ENCODE measurements around the gene LAPTM5. TPM values are rescaled to one million over a fixed set of nuclear protein-coding genes. Genes with fewer than 3 reads are reported as not detected.
"Not testable (repeated sequence)": the region's sequence is repeated elsewhere in the genome, so short reads cannot be mapped to it uniquely, and the experiment has no call there.

LAPTM5 gene
- total RNA-seq, 2 experiments from 2014 or later, result 326 to 386 TPM

DNA sequence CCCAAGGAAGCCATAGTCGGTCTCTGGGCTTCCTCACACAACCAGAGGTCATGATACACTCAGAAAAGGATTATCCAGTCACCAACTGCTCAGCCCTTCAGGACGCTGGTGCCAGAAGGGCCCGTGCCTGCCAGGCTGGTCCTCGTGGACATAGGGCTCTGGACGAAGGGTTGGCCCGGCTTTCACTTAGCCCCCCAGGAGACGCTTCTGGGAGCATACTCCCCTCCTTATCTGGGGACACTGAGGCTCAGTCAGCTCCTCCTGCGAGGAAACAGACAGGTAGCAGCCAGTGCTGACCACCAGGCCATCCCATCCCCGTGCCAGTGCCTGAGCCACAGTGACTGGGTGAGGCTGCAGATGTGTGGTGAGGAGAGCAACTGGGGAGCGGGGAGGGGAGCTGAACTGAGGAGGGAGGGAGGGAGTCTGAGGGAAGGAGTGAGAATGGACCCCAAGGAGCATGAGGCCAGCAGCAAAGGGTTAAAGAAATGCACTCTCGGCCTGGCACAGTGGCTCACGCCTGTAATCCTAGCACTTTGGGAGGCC is 17.9 kb upstream of the LAPTM5 start:
- Mint-ChIP-seq H3K9me3 (ENCODE audit: low read depth) (no peaks in the 10 kb centered on the region), H3K27me3 (peaks cover 5% of the 10 kb centered on the region), H3K27ac (no peak overlapping the region), H3K36me3 (no peaks in the 10 kb centered on the region), H3K4me3 (no peak overlapping the region), H3K4me1 (peaks cover 7% of the 10 kb centered on the region)
- DNase-seq (no peak), ATAC-seq (no peak)
- CTCF ChIA-PET, result interaction anchor here (17.6 to 20.0 kb wide), 2 partner anchors 20 to 52 kb away, joined by 438 to 759 read pairs; partner anchors contain the start of genes LAPTM5 and MATN1

DNA sequence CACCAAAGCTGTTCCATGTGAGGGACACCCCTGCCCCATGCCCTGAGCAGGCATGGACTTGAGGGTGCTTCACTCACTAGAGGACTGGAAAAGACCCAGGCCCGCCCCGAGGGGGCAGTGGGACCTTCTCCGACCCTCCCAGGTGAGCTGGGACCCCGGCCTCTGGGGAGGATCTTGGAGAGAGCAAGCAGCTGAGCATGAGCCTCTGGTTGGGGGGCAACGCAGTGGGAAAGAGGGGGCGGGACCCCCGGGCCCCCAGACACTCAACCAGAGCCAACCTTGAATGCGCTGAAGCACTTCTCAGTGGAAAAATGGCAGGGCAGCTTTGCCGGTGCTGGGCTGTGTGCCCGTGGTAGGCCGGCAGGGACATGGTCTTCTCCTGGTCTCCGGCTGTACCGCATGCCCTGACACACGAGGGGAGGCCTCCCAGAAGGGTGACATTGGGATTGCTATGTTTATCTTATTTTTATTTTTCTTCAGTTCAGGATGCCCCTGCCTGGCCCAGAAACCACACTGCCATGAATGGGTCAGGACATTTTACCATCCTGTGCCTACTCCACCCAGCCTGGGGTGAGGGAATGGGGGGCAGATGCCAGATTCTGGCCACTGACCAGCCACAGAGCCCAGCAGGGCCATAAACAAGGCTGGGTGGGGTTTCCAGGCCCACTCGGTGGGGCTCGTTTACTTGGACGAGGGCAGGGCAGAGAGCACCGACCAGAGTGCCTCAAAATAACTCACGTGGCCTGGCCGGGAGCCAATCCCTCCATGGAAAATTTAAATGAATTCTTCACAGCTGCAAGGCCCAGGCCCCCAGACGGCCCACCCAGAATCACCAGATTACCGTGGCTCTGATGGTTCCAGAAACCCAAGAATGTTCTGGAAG is 17.2 kb upstream of the LAPTM5 start:
- Mint-ChIP-seq H3K4me3 (no peak overlapping the region), H3K27ac (no peak overlapping the region), H3K27me3 (peaks cover 4% of the 10 kb centered on the region), H3K36me3 (no peaks in the 10 kb centered on the region), H3K9me3 (ENCODE audit: low read depth) (no peaks in the 10 kb centered on the region), H3K4me1 (peaks cover 7% of the 10 kb centered on the region)
- ATAC-seq (no peak), DNase-seq (no peak)
- CTCF ChIA-PET, result interaction anchor here (0.7 to 20.0 kb wide), 3 partner anchors 10 to 51 kb away, joined by 3 to 759 read pairs (median 438); partner anchors contain the start of genes LAPTM5 and MATN1

DNA sequence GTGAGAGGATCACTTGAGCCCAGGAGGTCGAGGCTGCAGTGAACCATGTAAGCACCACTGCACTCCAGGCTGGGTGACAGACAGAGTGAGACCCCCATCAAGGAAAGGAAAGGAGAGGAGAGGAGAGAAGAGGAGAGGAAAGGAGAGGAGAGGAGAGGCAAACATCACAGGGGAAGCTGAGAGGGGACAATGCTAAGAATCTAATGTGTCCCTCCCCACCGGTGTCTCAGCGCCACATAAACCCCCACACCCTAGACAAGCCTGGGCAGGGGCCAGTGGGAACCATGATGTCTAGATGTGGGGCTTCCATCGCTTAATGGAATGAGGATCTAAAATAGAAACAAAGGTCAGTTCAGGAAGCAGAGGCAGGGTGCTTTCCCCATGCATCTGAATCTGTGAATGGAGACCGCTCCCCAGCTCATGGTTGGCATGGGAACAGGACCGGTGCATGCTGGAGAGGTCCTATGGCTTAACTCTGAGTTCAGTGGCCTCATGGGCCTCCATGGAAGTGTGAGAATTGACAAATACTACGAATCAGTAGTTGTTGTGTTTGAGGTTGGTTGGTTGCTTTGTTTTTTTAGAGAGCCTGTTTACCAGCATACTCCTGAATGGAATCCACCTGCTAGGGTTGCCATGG is 16.3 kb upstream of the LAPTM5 start:
- CTCF ChIA-PET, result interaction anchor here (0.7 to 20.0 kb wide), 3 partner anchors 11 to 50 kb away, joined by 3 to 759 read pairs (median 438); partner anchors contain the start of genes LAPTM5 and MATN1
- H3K4me1 Mint-ChIP-seq, result peaks cover under 1% of the 10 kb centered on the region
- no peak for ATAC-seq
- no peak overlapping the region for H3K27ac Mint-ChIP-seq
- H3K4me3 Mint-ChIP-seq, result no peak overlapping the region
- peaks cover 4% of the 10 kb centered on the region for H3K27me3 Mint-ChIP-seq
- DNase-seq, result no peak
- H3K36me3 Mint-ChIP-seq, result no peaks in the 10 kb centered on the region
- no peaks in the 10 kb centered on the region for H3K9me3 Mint-ChIP-seq (ENCODE audit: low read depth)

DNA sequence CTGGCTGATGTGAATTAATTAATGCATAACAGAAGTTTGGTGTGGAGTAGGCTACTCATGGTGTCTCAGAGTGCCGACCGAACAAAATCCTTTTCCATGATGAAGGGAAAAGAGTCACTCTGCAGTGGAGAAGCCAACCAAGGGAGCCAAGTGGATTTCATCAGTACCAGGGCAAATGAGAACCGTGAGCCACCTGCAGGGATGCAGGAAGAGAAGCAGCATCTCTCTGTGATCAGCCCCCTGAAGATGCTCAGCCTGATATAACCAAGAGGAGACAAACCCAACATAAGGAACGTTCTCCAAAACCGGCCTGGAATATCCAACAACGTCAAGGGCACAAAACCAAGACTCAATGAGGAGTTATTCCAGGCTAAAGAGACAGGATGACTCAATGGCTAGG is 13.4 kb upstream of the LAPTM5 start:
- H3K27me3 Mint-ChIP-seq, result no peaks in the 10 kb centered on the region
- no peaks in the 10 kb centered on the region for H3K9me3 Mint-ChIP-seq (ENCODE audit: low read depth)
- DNase-seq, result no peak

DNA sequence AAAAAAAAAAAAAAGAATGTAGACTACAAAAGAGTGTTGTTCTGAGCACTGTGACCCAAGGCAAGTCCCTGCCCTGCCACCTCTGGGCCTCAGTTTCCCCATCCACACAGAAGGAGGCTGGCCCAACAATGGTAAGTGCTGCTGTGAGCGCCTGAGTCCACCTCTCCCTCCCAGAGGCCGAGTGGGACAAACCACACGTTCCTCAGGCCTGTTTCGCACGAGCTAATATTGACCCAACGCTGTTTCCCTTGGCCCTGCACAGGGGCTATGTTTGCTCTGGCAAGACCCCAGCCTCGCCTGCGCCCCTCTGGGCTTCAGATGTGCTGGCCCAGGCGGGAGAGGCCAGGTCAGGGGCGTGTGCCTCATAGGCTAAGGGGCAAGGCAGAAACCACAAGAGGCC is 12.6 kb upstream of the LAPTM5 start:
- H3K27me3 Mint-ChIP-seq, result no peaks in the 10 kb centered on the region
- ATAC-seq (no peak), DNase-seq (no peak)
- H3K4me1 Mint-ChIP-seq, result peaks cover 15% of the 10 kb centered on the region
- no peak overlapping the region for H3K27ac Mint-ChIP-seq
- no peak overlapping the region for H3K4me3 Mint-ChIP-seq
- no peaks in the 10 kb centered on the region for H3K9me3 Mint-ChIP-seq (ENCODE audit: low read depth)
- no peaks in the 10 kb centered on the region for H3K36me3 Mint-ChIP-seq
- CTCF ChIA-PET, result interaction anchor here (0.6 to 30.3 kb wide), 3 partner anchors 10 to 52 kb away, joined by 3 to 438 read pairs (median 3); no protein-coding TSS in a partner anchor

More for the DNA sequence above, 13.4 kb upstream of the LAPTM5 start:
- H3K4me1 Mint-ChIP-seq, result peaks cover 8% of the 10 kb centered on the region
- no peak overlapping the region for H3K4me3 Mint-ChIP-seq
- no peak overlapping the region for H3K27ac Mint-ChIP-seq
- no peak for ATAC-seq
- no peaks in the 10 kb centered on the region for H3K36me3 Mint-ChIP-seq
- CTCF ChIA-PET, result interaction anchor here (0.6 to 17.6 kb wide), 2 partner anchors 9 to 16 kb away, joined by 3 to 438 read pairs; partner anchors contain the start of gene LAPTM5

DNA sequence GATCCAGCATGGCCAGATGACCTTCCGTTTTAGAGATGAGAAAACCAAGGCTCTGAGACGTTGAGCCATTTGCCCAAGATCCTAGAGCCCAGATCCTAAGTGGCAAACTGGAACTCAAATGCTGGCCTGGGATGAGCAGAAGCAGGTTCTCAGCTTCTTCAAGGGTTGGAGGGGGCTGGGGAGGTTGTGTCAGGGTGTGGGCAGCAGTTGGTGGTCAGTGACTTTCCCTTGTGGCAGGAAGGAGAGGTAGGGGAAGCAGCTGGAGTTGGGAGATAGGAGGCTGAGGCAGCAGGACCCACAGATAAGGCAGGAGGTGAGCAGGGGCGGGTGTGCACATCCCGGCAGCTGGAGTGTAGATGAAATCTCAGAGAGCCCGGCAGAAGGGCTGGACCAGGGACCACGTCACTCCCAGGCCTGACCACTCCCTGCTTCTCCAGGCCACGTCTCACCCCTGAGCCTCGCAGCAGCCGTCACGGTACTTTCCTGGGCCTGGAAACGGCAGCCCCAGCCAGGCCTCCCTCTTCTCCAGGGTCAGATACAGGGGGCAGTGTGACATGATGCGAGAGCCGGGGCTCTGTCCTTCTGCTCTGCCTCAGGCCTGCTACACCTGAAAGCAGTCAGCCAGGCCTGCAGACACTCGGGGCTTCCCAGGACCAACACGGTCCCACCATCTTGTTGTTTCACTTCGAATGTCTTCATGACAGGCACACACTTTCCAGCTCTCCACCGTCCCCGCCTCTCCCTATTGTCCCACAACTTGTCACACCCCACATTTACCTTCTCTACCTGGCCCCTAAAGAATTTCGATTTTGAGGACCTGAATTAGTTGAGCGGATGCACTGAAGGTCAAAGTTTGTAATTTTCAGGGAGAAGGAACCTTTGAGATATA is 11.5 kb upstream of the LAPTM5 start:
- Mint-ChIP-seq H3K4me1 (peaks cover 15% of the 10 kb centered on the region), H3K36me3 (no peaks in the 10 kb centered on the region), H3K4me3 (no peak overlapping the region), H3K27ac (no peak overlapping the region), H3K9me3 (ENCODE audit: low read depth) (no peaks in the 10 kb centered on the region), H3K27me3 (no peaks in the 10 kb centered on the region)
- CTCF ChIA-PET, result interaction anchor here (0.6 to 30.3 kb wide), 7 partner anchors 11 to 50 kb away, joined by 3 to 438 read pairs (median 3); no protein-coding TSS in a partner anchor
- ATAC-seq (no peak), DNase-seq (no peak)

DNA sequence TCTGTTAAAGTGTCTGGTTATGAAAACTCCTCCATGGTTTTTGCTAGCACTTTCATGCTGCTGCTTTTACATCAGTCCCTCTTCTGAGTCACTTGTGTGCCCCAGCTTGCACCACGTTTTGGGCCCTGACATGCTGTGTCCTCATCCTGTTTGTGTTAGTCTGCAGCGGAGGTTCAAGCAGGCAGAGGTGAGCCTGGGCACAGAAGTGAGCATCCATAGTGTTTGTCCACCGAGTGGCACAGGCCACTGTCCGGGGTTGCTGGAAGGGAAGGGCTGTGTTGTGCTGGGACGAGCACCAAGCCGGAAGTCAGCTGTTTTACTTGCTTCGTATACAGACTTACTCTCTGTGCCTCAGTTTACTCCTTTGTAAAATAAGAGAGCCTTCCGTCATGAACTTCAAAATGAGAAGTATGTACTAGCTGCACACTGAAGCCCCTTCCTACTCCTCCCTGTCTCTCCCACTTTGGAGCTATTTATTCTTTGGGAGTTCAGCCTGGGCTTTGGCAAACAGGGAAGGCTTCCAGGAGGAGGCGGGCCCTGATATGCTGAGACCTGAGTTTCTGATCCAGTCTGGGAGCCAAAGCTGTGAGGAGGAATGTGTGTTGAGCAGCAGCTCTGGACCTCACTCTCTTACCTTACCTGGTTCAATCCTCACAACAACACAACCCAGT is 10.7 kb upstream of the LAPTM5 start:
- H3K36me3 Mint-ChIP-seq, result no peaks in the 10 kb centered on the region
- H3K9me3 Mint-ChIP-seq (ENCODE audit: low read depth), result no peaks in the 10 kb centered on the region
- no peak overlapping the region for H3K4me3 Mint-ChIP-seq
- H3K27ac Mint-ChIP-seq, result no peak overlapping the region
- CTCF ChIA-PET, result interaction anchor here (0.9 to 30.3 kb wide), 5 partner anchors 10 to 49 kb away, joined by 3 to 438 read pairs (median 4); no protein-coding TSS in a partner anchor
- DNase-seq (no peak), ATAC-seq (no peak)
- peaks cover 17% of the 10 kb centered on the region for H3K4me1 Mint-ChIP-seq
- no peaks in the 10 kb centered on the region for H3K27me3 Mint-ChIP-seq

DNA sequence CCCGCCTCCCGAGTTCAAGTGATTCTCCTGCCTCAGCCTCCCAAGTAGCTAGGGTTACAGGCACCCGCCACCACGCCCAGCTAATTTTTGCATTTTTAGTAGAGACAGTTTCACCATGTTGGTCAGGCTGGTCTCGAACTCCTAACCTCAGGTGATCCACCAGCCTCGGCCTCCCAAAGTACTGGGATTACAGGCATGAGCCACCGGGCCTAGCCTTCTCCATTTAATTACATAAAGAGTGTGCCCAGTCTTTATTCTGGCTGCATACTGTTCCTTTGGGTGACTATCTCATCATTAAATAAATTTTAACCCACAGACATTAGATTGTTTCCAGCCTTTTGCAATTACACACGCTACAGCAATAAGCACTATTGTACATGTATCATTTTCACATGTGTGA is 9.4 kb upstream of the LAPTM5 start:
- not testable (repeated sequence) for H3K27ac Mint-ChIP-seq; DNase-seq; H3K9me3 Mint-ChIP-seq (ENCODE audit: low read depth); H3K36me3 Mint-ChIP-seq; H3K4me3 Mint-ChIP-seq; H3K27me3 Mint-ChIP-seq; ATAC-seq
- peaks cover 28% of the 10 kb centered on the region for H3K4me1 Mint-ChIP-seq
- CTCF ChIA-PET, result interaction anchor here (1.2 to 30.3 kb wide), 2 partner anchors 13 to 16 kb away, joined by 3 to 438 read pairs; no protein-coding TSS in a partner anchor

DNA sequence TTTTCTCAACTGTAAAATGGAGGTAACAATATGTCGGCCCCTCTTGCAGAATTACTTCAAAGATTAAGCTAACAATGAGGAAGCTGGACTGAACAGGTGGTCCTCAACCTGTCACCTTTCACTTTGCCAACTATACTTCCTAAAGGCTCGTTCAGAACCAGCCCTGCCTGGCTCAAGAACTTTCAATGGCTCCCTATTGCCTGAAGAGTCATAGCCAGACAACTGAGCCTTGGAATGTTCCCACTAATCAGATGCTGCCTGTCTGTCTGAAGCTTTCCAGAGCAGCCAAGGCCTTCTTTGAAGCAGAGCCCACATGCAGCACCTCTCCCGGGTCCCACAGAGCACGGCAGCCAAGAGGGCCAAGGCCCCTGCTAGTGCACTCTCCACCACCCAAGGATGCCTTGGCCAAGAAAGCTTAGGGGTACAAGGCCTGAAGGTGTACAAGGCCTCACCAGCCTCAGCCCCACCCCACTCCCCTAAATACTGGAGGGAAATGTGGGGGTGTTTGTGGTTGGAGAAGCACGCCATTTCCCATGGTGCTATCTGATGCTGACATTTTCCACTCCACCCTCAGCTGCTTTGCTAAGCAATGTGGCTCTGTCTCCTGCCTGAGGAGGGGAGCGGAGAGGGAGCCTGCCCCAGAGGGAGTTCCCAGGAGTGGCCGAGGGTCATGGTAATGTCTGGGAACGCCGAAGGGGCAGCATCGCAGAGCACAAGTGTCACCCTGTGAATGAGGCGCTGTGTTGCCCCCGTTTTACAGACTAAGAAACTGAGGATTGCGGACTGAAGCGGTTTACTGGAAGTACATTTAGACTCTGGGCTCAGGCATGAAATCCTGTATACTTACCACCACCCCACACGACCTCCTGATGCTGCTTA is 8.2 kb upstream of the LAPTM5 start:
- CTCF ChIA-PET, result interaction anchor here (1.1 to 30.3 kb wide), 3 partner anchors 14 to 47 kb away, joined by 3 to 438 read pairs (median 4); no protein-coding TSS in a partner anchor
- H3K4me1 Mint-ChIP-seq, result peaks cover 39% of the 10 kb centered on the region

DNA sequence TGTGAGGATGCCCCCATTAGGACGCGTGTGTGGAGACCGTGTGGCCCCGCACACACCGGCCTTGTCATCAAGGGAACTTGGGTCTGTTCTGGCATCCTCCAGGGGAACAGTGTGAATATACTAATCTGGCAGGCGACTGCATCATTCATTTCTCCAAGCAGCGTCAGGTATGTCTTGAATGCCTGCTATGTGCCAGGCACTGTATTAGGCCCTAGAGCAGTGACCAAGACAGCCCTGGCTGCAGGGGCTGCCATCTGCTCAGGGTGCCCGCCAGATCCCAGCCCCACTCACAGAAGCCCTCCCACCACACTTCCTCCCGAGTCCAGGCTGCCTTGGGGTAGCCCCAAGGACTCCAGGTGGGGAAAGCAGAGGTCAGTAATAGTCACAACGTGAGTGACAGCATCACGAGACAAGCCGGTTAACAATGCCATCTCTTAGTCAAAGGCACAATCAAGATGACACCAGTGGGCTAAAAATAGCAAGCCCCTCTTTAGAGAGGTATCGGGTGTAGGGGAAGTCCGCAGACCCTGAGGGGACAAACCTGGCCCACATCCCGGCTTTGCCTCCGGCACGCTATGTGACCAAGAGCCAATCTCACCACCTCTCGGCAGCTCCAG is 7.5 kb upstream of the LAPTM5 start:
- H3K27me3 Mint-ChIP-seq, result no peaks in the 10 kb centered on the region
- H3K36me3 Mint-ChIP-seq, result no peaks in the 10 kb centered on the region
- H3K4me3 Mint-ChIP-seq, result no peak overlapping the region
- CTCF ChIA-PET, result interaction anchor here (1.1 to 30.3 kb wide), 2 partner anchors 15 to 46 kb away, joined by 4 to 438 read pairs; no protein-coding TSS in a partner anchor
- H3K27ac Mint-ChIP-seq, result no peak overlapping the region
- no peak for ATAC-seq
- H3K4me1 Mint-ChIP-seq, result peaks cover 46% of the 10 kb centered on the region
- H3K9me3 Mint-ChIP-seq (ENCODE audit: low read depth), result no peaks in the 10 kb centered on the region
- no peak for DNase-seq

More for the DNA sequence above, 8.2 kb upstream of the LAPTM5 start:
- H3K27me3 Mint-ChIP-seq, result no peaks in the 10 kb centered on the region
- no peak for DNase-seq
- ATAC-seq, result peak; percentile 28
- H3K36me3 Mint-ChIP-seq, result no peaks in the 10 kb centered on the region
- no peaks in the 10 kb centered on the region for H3K9me3 Mint-ChIP-seq (ENCODE audit: low read depth)
- H3K27ac Mint-ChIP-seq, result no peak overlapping the region
- no peak overlapping the region for H3K4me3 Mint-ChIP-seq

DNA sequence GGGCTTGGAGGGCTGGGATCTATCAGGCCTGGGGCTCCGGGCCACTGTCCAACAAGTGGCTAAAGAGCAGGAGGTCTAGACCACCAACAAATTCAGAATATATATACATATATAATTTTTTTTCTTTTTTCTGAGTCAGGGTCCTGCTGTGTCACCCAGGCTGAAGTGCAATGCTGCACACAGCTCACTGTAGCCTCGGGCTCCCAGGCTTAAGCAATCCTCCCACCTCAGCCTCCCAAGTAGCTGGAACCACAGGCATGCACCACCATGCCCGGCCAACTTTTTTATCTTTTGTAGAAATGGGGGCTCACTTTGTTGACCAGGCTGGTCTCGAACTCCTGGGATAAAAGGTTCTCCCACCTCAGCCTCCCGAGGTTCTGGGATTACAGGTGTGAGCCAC is 6.8 kb upstream of the LAPTM5 start:
- Mint-ChIP-seq H3K4me3 (no peak overlapping the region), H3K36me3 (no peaks in the 10 kb centered on the region), H3K27ac (no peak overlapping the region), H3K9me3 (ENCODE audit: low read depth) (no peaks in the 10 kb centered on the region), H3K27me3 (no peaks in the 10 kb centered on the region), H3K4me1 (peaks cover 52% of the 10 kb centered on the region)
- DNase-seq (no peak), ATAC-seq (no peak)
- CTCF ChIA-PET, result interaction anchor here (17.9 to 30.3 kb wide), 2 partner anchors 15 to 44 kb away, joined by 141 to 438 read pairs; no protein-coding TSS in a partner anchor

All from activated CD8-positive, alpha-beta memory T cell treated with anti-CD3 and anti-CD28 coated beads, Interleukin-2, amount 10 ng/mL, durations not matched to agents 7 days and 5 days (primary cell).